Left lung (tissue), 10 donors: ENCODE data around the gene DTNB. TPM values are rescaled to one million over a fixed set of nuclear protein-coding genes. Genes with fewer than 3 reads are reported as not detected.
A peak's percentile ranks its signal among the peaks of the same experiment; 100 is the strongest.

Experiments
- ATAC-seq: fragments of 200-7000 bp; cut with Tn5 transposase; one replicate; pipeline ENCODE4 v1.9.1; 2020; ENCODE audit warnings: moderate library complexity
- DNase-seq, 4 donors: peaks; one replicate each; pipeline ENCODE4 v3.0.0-alpha.2; 2013 to 2020
- H3K27ac ChIP-seq, 2 donors: fragments of 200-600 bp; sonication (generic) in 1 of 2; one replicate each; pipeline versions ENCODE4 v1.5.0 to v1.8.0; 2020 to 2021
- H3K27me3 ChIP-seq, 2 donors: fragments of 200-600 bp; sonication (generic) in 1 of 2; one replicate each; pipeline versions ENCODE4 v1.5.0 to v1.8.0; 2020 to 2021
- H3K36me3 ChIP-seq, 2 donors: fragments of 200-600 bp; sonication (generic) in 1 of 2; one replicate each; pipeline versions ENCODE4 v1.5.0 to v1.8.0; 2020 to 2021
- H3K4me1 ChIP-seq, 2 donors: fragments of 200-600 bp; one replicate each; pipeline ENCODE4 v1.8.0; 2021
- H3K4me3 ChIP-seq, 2 donors: fragments of 200-600 bp; sonication (generic) in 1 of 2; one replicate each; pipeline versions ENCODE4 v1.5.0 to v1.8.0; 2020 to 2021; ENCODE audit warnings: mild to moderate bottlenecking in 1 of 2
- H3K9me3 ChIP-seq, 2 donors: fragments of 200-600 bp; sonication (generic) in 1 of 2; one replicate each; pipeline versions ENCODE4 v1.5.0 to v1.8.0; 2020 to 2021
- intact Hi-C, 2 donors: fragments of 100-400 bp; cut with DNase I; formaldehyde crosslinking; loops; one replicate each; pipeline versions ENCODE4 v1.11.2 to v1.14.2; 2022
- polyA plus RNA-seq, 6 donors: library from polyadenylated mRNA; unstranded; fragments of 120-200 nt; gene quantifications; one replicate each; pipeline ENCODE4 v1.2.1, GENCODE V29; 2013; ENCODE audit not compliant: insufficient read length in 6 of 6
- total RNA-seq, 2 donors: library from RNA; stranded (reverse); fragmentation: NEBNext Ultra II Directional; extraction: Animal tissue kit (Norgen Biotek cat#: 25700); gene quantifications; one replicate each; pipeline ENCODE4 v1.2.1, GENCODE V29; 2021
- TF ChIP-seq, protein P1 (sequence below), 2 donors: fragments of 200-600 bp; sonication (generic) in 1 of 2; IDR thresholded peaks; one replicate each; pipeline versions ENCODE4 v1.5.0 to v1.8.0; 2021; ENCODE audit warnings: antibody characterized with exemption in 2 of 2
- donor health status: DM: no; HTN: yes; CAD: no.
- donor health status: DM: no; HTN: no; CAD: no.

The DTNB gene
- total and polyA plus RNA-seq, 8 donors = 17.6 to 32.5 (median 29.5) TPM

DNA sequence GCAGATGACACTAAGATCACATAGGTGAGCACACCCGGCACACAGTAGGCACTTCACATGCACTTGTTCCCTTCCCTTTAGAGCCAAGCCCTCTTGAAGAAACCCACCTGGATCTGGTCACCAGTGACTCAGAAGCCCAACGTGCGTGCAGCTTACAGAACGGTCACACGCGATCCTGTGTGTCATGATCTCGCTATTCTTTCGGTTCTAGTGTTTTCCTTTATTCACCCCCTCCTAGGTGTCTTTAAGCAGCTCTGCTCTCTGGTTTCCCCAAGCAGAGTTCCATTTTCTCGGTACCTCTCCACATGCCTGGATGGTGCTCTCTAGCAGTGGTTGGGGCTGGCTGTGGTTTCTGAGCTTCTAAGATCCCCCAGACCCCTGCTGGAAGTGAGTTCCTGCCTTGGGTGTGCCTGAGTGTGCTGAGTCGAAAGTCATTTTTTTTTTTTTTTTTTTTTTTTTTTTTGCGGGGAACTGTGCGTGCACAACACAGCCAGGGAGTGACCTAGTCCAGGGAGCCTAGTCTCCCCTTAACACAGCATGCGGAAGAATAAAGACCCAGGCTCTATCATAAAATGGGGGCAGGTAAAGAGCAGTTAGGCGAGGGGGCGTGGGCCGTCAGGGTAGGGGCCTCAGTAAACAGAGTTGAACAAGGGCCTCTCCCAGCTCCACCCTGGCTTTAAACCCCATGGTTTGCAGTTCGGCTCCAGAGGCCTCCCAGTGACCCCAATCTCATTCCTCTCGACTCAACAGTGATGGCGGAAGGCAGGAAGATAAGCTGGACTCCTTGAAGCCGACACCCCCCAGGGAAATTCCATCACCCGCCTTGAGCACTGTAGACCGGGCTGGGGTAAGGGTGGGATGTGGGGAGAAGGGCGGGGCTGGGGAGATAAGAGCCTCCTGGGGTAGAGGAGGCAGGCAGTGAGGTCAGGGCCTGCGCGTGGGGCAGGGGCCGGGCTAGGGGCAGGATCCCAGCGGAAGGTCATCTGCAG lies 301.8 kb downstream of the DTNB start:
- Histone ChIP-seq H3K4me1 (peaks cover under 1 to 4% of the 10 kb centered on the region in 2 donors), H3K27me3 (no peaks in the 10 kb centered on the region), H3K9me3 (no peaks in the 10 kb centered on the region), H3K27ac (no peak overlapping the region), H3K4me3 (no peak overlapping the region), H3K36me3 (no peaks in the 10 kb centered on the region)
- intact Hi-C loops = no loop called here
- TF ChIP-seq, protein P1, sequence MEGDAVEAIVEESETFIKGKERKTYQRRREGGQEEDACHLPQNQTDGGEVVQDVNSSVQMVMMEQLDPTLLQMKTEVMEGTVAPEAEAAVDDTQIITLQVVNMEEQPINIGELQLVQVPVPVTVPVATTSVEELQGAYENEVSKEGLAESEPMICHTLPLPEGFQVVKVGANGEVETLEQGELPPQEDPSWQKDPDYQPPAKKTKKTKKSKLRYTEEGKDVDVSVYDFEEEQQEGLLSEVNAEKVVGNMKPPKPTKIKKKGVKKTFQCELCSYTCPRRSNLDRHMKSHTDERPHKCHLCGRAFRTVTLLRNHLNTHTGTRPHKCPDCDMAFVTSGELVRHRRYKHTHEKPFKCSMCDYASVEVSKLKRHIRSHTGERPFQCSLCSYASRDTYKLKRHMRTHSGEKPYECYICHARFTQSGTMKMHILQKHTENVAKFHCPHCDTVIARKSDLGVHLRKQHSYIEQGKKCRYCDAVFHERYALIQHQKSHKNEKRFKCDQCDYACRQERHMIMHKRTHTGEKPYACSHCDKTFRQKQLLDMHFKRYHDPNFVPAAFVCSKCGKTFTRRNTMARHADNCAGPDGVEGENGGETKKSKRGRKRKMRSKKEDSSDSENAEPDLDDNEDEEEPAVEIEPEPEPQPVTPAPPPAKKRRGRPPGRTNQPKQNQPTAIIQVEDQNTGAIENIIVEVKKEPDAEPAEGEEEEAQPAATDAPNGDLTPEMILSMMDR (IDR thresholded peaks at IDR 0.05) = no peak
- DNase-seq (peak in 1 of 4 donors; percentile 71), ATAC-seq (no peak)

DNA sequence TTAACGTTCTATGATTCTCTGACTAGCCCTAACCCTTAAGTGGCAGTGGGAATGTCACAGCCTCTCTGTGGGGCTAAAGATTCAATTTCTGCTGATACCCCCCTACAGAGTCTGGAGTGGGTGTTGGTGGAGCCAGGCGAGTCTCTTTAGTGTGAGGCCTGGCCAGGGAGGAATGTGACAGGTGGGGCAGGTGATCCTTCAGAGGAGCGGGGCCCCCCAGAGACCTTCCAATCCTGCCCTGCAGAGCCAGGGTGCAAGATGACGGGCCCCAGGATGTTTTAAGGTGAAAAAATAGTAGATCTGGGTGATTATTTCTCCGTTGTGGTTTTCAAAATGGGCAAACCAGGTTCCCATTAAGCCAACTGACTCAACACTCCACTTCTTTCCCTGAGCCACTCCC lies 303.5 kb downstream of the DTNB start:
- no peak overlapping the region for H3K4me3 ChIP-seq
- no peaks in the 10 kb centered on the region for H3K4me1 ChIP-seq
- H3K36me3 ChIP-seq = no peaks in the 10 kb centered on the region
- H3K9me3 ChIP-seq = no peaks in the 10 kb centered on the region
- H3K27ac ChIP-seq = no peak overlapping the region
- DNase-seq = no peak
- intact Hi-C loops = no loop called here
- TF ChIP-seq, protein P1 (IDR thresholded peaks at IDR 0.05) = no peak
- no peak for ATAC-seq
- H3K27me3 ChIP-seq = no peaks in the 10 kb centered on the region

DNA sequence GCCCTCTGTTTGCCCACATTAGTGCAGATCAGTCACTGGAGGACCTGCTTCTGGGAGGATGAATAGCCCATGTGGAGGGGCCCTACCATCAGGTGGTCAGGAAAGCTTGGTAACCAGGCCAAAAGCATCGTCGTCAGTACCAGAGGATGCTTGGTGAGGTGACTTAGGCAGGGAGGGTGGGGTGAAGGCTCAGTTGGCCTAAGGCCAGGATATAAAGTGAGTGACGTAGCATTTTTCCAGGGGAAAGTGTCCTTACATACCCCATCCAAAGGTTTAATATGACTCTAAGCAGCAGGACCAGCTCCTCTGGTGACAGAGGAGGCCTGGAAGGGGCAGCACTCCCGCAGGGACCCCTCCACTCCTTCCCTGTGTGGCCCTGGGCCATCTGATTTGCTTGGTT lies 303.9 kb downstream of the DTNB start:
- Histone ChIP-seq H3K9me3 (no peaks in the 10 kb centered on the region), H3K27me3 (no peaks in the 10 kb centered on the region), H3K36me3 (no peaks in the 10 kb centered on the region), H3K27ac (no peak overlapping the region), H3K4me3 (no peak overlapping the region), H3K4me1 (no peaks in the 10 kb centered on the region)
- intact Hi-C loops = no loop called here
- no peak for ATAC-seq
- DNase-seq = no peak
- TF ChIP-seq, protein P1 (IDR thresholded peaks at IDR 0.05) = no peak

DNA sequence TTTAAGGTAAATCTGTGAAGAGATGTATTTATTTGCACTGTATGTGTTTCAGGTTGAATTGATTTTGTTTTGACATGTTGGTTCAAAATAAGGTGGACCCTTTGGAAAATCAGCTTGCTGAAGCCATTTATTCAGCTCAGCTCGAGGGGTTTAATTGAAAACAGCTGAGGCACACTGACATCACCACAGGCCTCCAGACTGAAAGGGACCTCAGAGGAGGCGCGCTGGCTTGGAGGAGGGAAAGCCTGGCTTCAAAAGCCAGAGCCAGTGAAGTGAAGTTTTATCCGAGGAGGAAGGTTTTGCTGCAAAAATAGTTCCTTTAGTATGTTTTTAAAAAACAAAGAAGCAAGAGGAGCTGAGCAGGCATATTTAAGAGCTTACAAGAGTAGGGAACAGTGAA lies 304.7 kb downstream of the DTNB start:
- no peak overlapping the region for H3K4me3 ChIP-seq
- intact Hi-C loops = no loop called here
- H3K36me3 ChIP-seq = no peaks in the 10 kb centered on the region
- ATAC-seq (no peak), DNase-seq (no peak)
- no peak overlapping the region for H3K27ac ChIP-seq
- H3K27me3 ChIP-seq = no peaks in the 10 kb centered on the region
- no peaks in the 10 kb centered on the region for H3K4me1 ChIP-seq
- no peaks in the 10 kb centered on the region for H3K9me3 ChIP-seq
- TF ChIP-seq, protein P1 (IDR thresholded peaks at IDR 0.05) = no peak

DNA sequence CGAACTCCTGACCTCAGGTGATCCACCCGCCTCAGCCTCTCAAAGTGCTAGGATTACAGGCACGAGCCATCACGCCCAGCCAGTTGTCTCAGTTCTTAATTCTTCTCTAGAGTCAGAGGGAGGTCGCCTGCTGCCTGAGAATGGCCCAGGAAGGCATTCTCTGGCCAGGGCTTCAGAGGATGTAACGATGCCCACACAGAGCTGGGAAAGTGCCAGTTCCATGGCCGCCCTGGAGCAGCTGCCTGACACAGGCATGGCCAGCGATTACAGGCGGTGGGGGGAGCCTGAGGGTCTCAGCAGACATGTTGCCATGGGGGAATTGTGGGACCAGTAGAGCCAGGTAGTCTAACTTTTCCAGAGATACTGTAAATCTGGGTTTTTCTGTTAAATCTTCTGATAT lies 306.1 kb downstream of the DTNB start:
- H3K4me3 ChIP-seq = no peak overlapping the region
- H3K9me3 ChIP-seq = no peaks in the 10 kb centered on the region
- intact Hi-C loops = no loop called here
- no peaks in the 10 kb centered on the region for H3K36me3 ChIP-seq
- no peak for DNase-seq
- TF ChIP-seq, protein P1 (IDR thresholded peaks at IDR 0.05) = no peak
- peaks cover 0 to 12% of the 10 kb centered on the region in 2 donors for H3K4me1 ChIP-seq
- no peak for ATAC-seq
- H3K27me3 ChIP-seq = no peaks in the 10 kb centered on the region
- no peak overlapping the region for H3K27ac ChIP-seq
